Osteoblast (primary cell): ENCODE results near the gene PIGQ. TPM values are rescaled to one million over a fixed set of nuclear protein-coding genes. Genes with fewer than 3 reads are reported as not detected.

Source experiments
- DNase-seq: peaks from one replicate; pipeline ENCODE4 v3.0.0; 2011; ENCODE audit warnings: low spot score, mixed read lengths; ENCODE audit not compliant: insufficient read length; ENCODE audit errors: missing footprints
- H2AFZ ChIP-seq: 2 replicates; pipeline ENCODE4 v1.6.0; 2011; ENCODE audit warnings: mild to moderate bottlenecking, low read length
- H3K27ac ChIP-seq: 2 replicates; pipeline ENCODE4 v1.5.1; 2011; ENCODE audit warnings: mild to moderate bottlenecking, low read depth, low read length, moderate library complexity
- H3K27me3 ChIP-seq: 2 replicates; pipeline ENCODE4 v1.6.0; 2012; ENCODE audit warnings: mild to moderate bottlenecking, control low read depth, inconsistent platforms, low read length, moderate library complexity; ENCODE audit not compliant: insufficient read depth
- H3K36me3 ChIP-seq: 2 replicates; pipeline ENCODE4 v1.5.1; 2011; ENCODE audit warnings: mild to moderate bottlenecking, low read length, control low read depth, moderate library complexity; ENCODE audit not compliant: insufficient read depth
- H3K4me1 ChIP-seq: 2 replicates; pipeline ENCODE4 v1.5.1; 2011; ENCODE audit warnings: mild to moderate bottlenecking, low read length, control low read depth, moderate library complexity; ENCODE audit not compliant: insufficient read depth
- H3K4me2 ChIP-seq: 2 replicates; pipeline ENCODE4 v1.6.0; 2011; ENCODE audit warnings: mild to moderate bottlenecking, low read length; ENCODE audit not compliant: insufficient read depth
- H3K4me3 ChIP-seq: fragments of 200-600 bp; sonication (generic); 3 replicates; pipeline ENCODE4 v1.5.1; 2012; ENCODE audit warnings: mild to moderate bottlenecking, low read length, inconsistent platforms; ENCODE audit not compliant: insufficient read depth
- H3K79me2 ChIP-seq: 2 replicates; pipeline ENCODE4 v1.6.0; 2012; ENCODE audit warnings: mild to moderate bottlenecking, low read length, control low read depth, inconsistent platforms; ENCODE audit not compliant: insufficient read depth
- H3K9me3 ChIP-seq: 2 replicates; pipeline ENCODE4 v1.5.1; 2011; ENCODE audit warnings: low read depth, low read length, control low read depth
- H4K20me1 ChIP-seq: 2 replicates; pipeline ENCODE4 v1.6.0; 2012; ENCODE audit warnings: mild to moderate bottlenecking, low read length, control low read depth; ENCODE audit not compliant: insufficient read depth
- total RNA-seq: library from RNA; depleted of rRNA; stranded (reverse); fragments of >200 nt; gene quantifications from 2 replicates; pipeline ENCODE4 v1.2.3, GENCODE V29; 2012
- TF ChIP-seq, protein P1 (sequence below): IDR thresholded peaks from 2 replicates; pipeline ENCODE4 v1.5.1; 2011; ENCODE audit warnings: mild to moderate bottlenecking, low read depth, low read length, moderate library complexity; ENCODE audit errors: extremely low read depth

Gene PIGQ
- total RNA-seq, 1 donor, result 29.0 TPM

DNA sequence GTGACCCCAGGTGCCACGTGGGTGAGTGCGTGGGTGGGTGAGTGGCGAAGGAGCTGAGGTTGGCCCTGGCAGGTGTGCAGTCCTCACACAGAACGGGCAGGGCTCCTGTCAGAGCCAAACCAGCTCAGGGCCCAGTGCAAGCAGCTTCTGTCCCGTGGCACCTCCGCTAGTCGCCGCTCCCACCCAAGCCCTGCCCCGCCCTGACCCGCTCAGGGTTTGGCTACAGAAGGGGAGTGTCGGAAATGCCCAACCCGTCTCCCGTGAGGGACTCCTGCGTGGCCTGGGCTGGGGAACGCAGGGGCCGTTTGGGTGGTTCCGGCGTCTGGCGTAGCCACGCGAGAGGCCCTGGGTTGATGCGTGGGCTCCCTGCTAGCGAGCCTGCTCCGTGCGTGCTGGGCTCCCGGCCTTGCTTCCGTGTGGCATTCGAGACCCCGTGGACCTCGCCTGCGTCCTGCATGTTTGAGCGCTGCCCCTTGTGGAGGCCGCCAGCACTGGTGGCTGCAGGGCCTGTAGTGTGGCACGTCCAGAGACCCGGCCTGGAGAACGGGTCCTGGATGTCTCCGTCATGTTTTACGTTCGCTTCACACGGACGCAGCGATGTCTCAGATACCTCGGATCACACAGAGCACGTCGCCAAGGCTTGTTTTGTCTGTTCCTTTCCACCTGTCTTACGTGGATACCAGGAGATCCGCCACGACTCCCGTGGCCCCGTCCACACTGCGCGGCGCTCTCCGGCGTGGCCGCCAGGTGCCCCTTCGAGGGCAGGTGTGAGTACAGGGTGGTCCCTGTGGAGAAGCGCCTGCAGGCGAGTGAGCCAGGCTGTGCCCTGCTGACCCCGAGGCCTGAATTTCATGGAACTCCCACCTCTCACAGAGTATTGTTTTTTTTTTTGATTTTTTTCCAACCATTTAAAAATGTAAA is 32.1 kb upstream of the PIGQ start:
- Histone ChIP-seq H3K4me2 (no peak overlapping the region), H3K79me2 (peaks cover 98% of the 10 kb centered on the region), H2AFZ (no peak overlapping the region), H3K36me3 (peaks cover 5% of the 10 kb centered on the region), H3K4me1 (peaks cover 19% of the 10 kb centered on the region), H4K20me1 (peaks cover 68% of the 10 kb centered on the region), H3K4me3 (no peak overlapping the region), H3K27me3 (no peaks in the 10 kb centered on the region), H3K9me3 (no peaks in the 10 kb centered on the region), H3K27ac (no peak overlapping the region)
- no peak for DNase-seq
- TF ChIP-seq, protein P1, sequence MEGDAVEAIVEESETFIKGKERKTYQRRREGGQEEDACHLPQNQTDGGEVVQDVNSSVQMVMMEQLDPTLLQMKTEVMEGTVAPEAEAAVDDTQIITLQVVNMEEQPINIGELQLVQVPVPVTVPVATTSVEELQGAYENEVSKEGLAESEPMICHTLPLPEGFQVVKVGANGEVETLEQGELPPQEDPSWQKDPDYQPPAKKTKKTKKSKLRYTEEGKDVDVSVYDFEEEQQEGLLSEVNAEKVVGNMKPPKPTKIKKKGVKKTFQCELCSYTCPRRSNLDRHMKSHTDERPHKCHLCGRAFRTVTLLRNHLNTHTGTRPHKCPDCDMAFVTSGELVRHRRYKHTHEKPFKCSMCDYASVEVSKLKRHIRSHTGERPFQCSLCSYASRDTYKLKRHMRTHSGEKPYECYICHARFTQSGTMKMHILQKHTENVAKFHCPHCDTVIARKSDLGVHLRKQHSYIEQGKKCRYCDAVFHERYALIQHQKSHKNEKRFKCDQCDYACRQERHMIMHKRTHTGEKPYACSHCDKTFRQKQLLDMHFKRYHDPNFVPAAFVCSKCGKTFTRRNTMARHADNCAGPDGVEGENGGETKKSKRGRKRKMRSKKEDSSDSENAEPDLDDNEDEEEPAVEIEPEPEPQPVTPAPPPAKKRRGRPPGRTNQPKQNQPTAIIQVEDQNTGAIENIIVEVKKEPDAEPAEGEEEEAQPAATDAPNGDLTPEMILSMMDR, result no peak

DNA sequence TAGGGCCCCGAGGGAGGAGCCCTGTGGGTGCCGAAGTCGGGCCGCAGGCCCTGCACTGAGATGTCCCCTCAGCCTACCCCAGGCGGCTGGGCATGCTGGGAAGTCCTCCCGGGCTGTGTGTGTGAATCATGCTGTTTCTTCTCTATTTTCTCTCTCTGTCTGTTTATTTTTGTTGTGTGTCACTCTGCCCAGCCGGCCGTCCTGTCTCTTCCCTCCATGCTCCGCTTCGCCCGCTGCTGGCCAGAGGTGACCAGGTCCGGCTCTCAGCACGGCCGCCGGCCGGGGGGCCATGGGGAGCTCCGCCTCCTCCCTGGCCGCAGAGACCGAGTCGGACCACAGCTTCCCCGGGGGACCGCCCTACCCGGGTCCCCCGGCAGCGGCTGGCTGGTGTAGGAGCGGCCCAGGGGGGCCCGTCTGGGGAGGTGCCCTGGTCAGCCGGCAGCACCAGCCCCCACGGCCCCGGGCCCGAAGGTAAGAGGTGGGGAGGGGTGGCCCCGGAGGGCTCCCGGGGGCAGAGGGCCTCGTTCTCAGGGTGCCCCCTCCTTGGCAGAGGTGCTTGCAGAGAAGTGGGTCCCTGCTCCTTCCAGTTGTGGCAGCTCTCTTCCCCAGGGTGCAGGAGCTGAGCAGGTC is 29.8 kb upstream of the PIGQ start:
- Histone ChIP-seq H4K20me1 (peaks cover 65% of the 10 kb centered on the region), H2AFZ (no peak overlapping the region), H3K27ac (peak overlapping the region; percentile 45), H3K4me3 (peak overlapping the region; percentile 25), H3K36me3 (peaks cover 5% of the 10 kb centered on the region), H3K4me1 (peaks cover 18% of the 10 kb centered on the region), H3K79me2 (peaks cover 95% of the 10 kb centered on the region), H3K4me2 (peak overlapping the region; percentile 43), H3K27me3 (no peaks in the 10 kb centered on the region), H3K9me3 (no peaks in the 10 kb centered on the region)
- TF ChIP-seq, protein P1, result peak; percentile 25
- DNase-seq, result peak; percentile 100

DNA sequence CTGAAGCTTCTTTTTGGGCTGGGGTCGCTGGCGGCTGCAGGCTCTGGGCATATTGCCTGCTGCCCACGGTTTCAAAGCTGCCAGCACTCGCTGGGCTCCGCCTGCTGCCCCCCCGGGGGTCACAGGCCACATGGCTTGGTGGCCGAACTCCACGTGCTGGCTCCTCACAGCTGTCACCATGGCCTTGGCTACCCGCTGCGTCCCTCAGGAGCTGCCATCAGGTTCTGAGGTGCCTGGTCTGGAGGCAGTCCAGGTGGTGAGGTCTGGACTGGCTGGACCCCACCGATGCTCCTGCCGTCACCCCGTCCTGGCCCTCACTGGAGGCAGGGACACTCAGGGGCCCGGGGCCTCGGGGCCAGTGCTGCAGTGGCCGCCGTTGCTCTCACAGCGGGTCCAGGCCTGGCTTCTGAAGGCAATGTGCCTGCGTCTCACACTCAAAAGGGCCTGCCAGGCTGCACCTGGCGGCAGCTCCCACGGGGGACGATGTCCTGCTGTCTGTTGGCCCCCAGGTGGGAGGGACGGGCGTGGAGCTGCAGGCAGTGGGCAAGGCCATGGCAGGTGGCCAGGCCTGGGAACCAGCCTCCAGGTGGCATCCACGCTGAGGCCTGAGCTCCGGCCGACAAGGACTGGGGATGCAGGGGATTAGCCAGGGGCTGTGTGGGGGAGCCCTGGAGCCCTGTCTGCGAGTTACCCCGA is 29.0 kb upstream of the PIGQ start:
- H3K36me3 ChIP-seq, result peaks cover 5% of the 10 kb centered on the region
- H3K4me3 ChIP-seq, result no peak overlapping the region
- peaks cover 63% of the 10 kb centered on the region for H4K20me1 ChIP-seq
- TF ChIP-seq, protein P1, result no peak
- peaks cover 95% of the 10 kb centered on the region for H3K79me2 ChIP-seq
- DNase-seq, result no peak
- H2AFZ ChIP-seq, result no peak overlapping the region
- H3K4me1 ChIP-seq, result peaks cover 10% of the 10 kb centered on the region
- H3K9me3 ChIP-seq, result no peaks in the 10 kb centered on the region
- no peak overlapping the region for H3K27ac ChIP-seq
- no peaks in the 10 kb centered on the region for H3K27me3 ChIP-seq
- no peak overlapping the region for H3K4me2 ChIP-seq
